PFSK-1 (cell line): ENCODE measurements around the gene TSNAXIP1.

Experiments
- FOXP2 ChIP-seq: optimal IDR thresholded peaks from 2 replicates; pipeline ENCODE3; 2011; ENCODE audit warnings: borderline replicate concordance, control low read depth, inconsistent platforms; ENCODE audit not compliant: insufficient read depth; ENCODE audit errors: extremely low read length, extremely low read depth
- POLR2AphosphoS5 ChIP-seq: IDR thresholded peaks from 2 replicates; pipeline ENCODE4 v1.6.1; 2012; ENCODE audit warnings: low read depth, mild to moderate bottlenecking, control low read depth, low read length, moderate library complexity
- REST ChIP-seq, 2 experiments: IDR thresholded peaks; 2 replicates each; pipeline versions ENCODE4 v1.6.1 to v1.8.0; 2011 to 2012; ENCODE audit warnings: low read depth in 2 of 2, low read length in 2 of 2, control low read depth in 1 of 2, inconsistent platforms in 1 of 2, mild to moderate bottlenecking in 1 of 2, moderate library complexity in 1 of 2; ENCODE audit not compliant: insufficient read depth in 1 of 2
- SIN3A ChIP-seq: IDR thresholded peaks from 2 replicates; pipeline ENCODE4 v1.6.1; 2012; ENCODE audit warnings: mild to moderate bottlenecking, low read length, moderate library complexity, borderline replicate concordance; ENCODE audit not compliant: insufficient read depth
- TAF1 ChIP-seq: IDR thresholded peaks from 2 replicates; pipeline ENCODE4 v1.6.1; 2012; ENCODE audit warnings: low read length, control low read depth, borderline replicate concordance; ENCODE audit not compliant: insufficient read depth

TSNAXIP1 gene

DNA sequence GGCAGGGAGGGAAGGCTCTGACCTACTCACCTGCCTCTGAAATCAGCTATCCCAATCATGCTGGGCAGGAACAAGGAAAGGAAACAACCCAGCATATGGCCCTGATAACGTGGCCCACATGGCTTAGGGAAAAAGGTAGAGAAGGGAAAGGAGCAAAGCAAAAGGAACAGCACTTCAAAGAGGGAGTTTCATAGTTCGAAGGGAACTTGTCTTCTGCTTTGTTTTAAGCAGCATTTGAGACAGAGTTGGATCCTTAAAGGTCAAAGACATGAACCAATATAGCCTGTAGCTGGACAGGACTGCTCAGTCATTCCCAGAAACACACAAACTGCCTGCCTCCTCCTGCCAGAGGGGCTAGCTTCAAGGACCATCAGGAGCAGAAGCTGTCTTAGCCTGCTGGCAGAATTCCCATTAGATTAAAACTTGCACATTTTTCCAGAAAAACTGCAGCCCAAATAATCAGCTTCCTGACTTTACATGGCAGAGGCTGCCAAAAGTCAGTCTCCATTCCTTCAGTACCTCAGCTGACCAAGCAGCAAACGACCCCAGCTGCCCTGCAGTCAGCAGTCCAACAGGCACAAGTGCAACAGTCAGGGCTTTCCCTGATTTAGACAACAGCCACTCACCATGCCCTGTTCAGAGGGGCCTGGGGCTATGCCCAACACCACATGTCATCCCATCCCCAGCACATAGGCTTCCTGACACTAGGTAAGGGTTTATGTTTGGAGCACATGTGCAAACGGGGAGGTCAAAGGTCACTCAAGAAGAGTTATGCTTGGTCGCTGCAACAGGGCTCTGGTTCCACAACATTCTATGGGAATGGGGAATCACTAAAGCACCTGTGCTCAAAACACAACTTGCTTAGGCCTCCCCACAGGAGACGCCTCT, 32.9 kb upstream of the TSNAXIP1 start:
- TF ChIP-seq REST (IDR thresholded peaks at IDR 0.05; ENCODE audit: insufficient read depth in 1 of 2, low read depth in 2 of 2, low read length in 2 of 2), result no peak
- no peak for TF ChIP-seq FOXP2
- TF ChIP-seq TAF1, result no peak
- no peak for TF ChIP-seq SIN3A
- no peak for TF ChIP-seq POLR2AphosphoS5

GRCh38 chr16:67774457-67774853, 32.2 kb upstream of the TSNAXIP1 start:
- TF ChIP-seq FOXP2 (no peak), POLR2AphosphoS5 (no peak), REST (IDR thresholded peaks at IDR 0.05; ENCODE audit: insufficient read depth in 1 of 2, low read depth in 2 of 2, low read length in 2 of 2) (no peak), TAF1 (no peak), SIN3A (no peak)

DNA sequence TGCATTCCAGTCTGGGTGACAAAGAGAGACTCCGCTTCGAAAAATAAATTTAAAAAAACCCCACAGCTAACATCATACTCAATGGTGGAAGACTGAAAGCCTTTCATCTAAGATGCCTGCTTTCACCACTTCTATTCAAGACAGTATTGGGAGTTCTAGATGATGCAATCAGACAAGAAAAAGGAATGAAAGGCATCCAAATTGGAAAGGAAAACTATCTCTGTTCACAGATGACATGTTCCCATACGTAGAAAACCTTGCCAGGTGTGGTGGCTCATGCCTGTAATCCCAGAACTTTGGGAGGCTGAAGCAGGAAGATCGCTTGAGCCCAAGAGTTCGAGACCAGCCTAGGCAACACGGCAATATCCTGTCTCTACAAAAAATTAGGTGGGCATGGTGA, 31.4 kb upstream of the TSNAXIP1 start:
- TF ChIP-seq SIN3A, result no peak
- no peak for TF ChIP-seq REST (IDR thresholded peaks at IDR 0.05; ENCODE audit: insufficient read depth in 1 of 2, low read depth in 2 of 2, low read length in 2 of 2)
- TF ChIP-seq TAF1, result no peak

DNA sequence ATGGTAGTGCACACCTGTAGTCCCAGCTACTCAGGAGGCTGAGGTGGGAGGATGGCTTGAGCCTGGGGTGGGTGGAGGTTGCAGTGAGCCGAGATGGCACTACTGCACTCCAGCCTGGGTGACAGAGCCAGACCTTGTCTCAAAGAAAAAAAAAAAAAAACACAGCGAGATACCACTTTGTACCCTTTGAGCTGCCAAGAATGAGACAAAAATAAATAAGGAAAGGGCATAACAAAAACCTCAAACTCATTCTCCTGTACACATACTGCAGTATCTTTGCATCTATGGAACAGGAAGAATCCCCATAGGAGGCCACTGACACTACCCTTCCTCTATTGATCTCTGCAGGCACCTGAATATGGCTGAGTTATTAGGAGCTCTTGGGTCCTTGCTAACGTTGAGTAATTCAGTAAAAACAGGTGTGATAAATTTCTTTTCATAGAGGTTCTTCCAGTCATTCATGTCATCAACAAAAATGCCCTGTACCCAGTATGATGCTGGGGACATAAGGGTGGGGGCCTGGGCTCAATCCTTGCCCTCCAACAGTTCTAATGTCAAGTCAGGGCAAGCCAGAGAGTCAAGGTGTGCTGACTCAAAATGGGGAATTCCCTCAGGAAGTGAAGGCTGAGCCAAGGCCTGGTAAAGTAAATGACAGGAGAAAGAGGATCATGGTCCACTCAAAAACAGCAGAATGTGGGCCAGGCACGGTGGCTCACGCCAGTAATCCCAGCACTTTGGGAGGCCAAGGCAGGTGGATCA, 27.3 kb upstream of the TSNAXIP1 start:
- TF ChIP-seq REST (IDR thresholded peaks at IDR 0.05; ENCODE audit: insufficient read depth in 1 of 2, low read depth in 2 of 2, low read length in 2 of 2), result no peak
- no peak for TF ChIP-seq POLR2AphosphoS5
